Measurements from ENCODE around the gene LY9. TPM values are rescaled to one million over a fixed set of nuclear protein-coding genes. Genes with fewer than 3 reads are reported as not detected.

LY9 gene
- total and polyA plus RNA-seq, 2 experiments from 2014 or later: not detected

- Histone ChIP-seq H3F3A (replicated peaks; ENCODE audit: low read depth) (0 out of 2 replicates have a peak, but pooled peaks cover 3% of the 10 kb centered on the region), H3K27me3 (ENCODE audit: insufficient read depth) (no peaks in the 10 kb centered on the region), H3K36me3 (ENCODE audit: insufficient read depth) (no peaks in the 10 kb centered on the region), H4K20me1 (replicated peaks; ENCODE audit: insufficient read depth) (no peaks in the 10 kb centered on the region), H3K4me2 (no peak overlapping the region), H3K79me2 (replicated peaks; ENCODE audit: insufficient read depth) (no peaks in the 10 kb centered on the region), H3K9me2 (ENCODE audit: insufficient read depth) (peaks cover 19% of the 10 kb centered on the region), H3K27ac (ENCODE audit: low read depth) (no peak overlapping the region), H3K4me3 (no peak overlapping the region), H3K4me1 (ENCODE audit: insufficient read depth) (peaks cover 10% of the 10 kb centered on the region), H2AFZ (0 out of 2 replicates have a peak overlapping the region, but pooled peaks have one; percentile 1)
- Mint-ChIP-seq H3K27me3 (ENCODE audit: insufficient read depth, low read depth, poor library complexity) (peaks cover 3% of the 10 kb centered on the region), H3K9me3 (no peaks in the 10 kb centered on the region; the same call in 2 of the 3 replicates), H3K36me3 (ENCODE audit: low read depth) (no peaks in the 10 kb centered on the region), H3K4me1 (peaks cover 23% of the 10 kb centered on the region; the same call in 2 of the 3 replicates), H3K27ac (no peak overlapping the region), H3K4me3 (no peak overlapping the region)
- no peak for TF ChIP-seq EZH2phosphoT487 (IDR thresholded peaks at IDR 0.05; ENCODE audit: unreplicated experiment)
- no peak for TF ChIP-seq CREB1 (CRISPR knock-in tag; IDR thresholded peaks at IDR 0.05; ENCODE audit: low read depth)
- TF ChIP-seq JUNB (IDR thresholded peaks at IDR 0.05; ENCODE audit: unreplicated experiment): no peak
- no peak for TF ChIP-seq ZNF331 (CRISPR knock-in tag; IDR thresholded peaks at IDR 0.05; ENCODE audit: low read depth)
- TF ChIP-seq POLR2AphosphoS5 (IDR thresholded peaks at IDR 0.05; ENCODE audit: low read depth): no peak
- TF ChIP-seq ZNF114 (CRISPR knock-in tag; IDR thresholded peaks at IDR 0.05): no peak
- no peak for TF ChIP-seq NANOG (IDR thresholded peaks at IDR 0.05; ENCODE audit: borderline replicate concordance)
- no peak for TF ChIP-seq STAT1 (IDR thresholded peaks at IDR 0.05; ENCODE audit: unreplicated experiment)
- TF ChIP-seq, protein P1, sequence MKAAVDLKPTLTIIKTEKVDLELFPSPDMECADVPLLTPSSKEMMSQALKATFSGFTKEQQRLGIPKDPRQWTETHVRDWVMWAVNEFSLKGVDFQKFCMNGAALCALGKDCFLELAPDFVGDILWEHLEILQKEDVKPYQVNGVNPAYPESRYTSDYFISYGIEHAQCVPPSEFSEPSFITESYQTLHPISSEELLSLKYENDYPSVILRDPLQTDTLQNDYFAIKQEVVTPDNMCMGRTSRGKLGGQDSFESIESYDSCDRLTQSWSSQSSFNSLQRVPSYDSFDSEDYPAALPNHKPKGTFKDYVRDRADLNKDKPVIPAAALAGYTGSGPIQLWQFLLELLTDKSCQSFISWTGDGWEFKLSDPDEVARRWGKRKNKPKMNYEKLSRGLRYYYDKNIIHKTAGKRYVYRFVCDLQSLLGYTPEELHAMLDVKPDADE (IDR thresholded peaks at IDR 0.05): no peak
- TF ChIP-seq, protein P2, sequence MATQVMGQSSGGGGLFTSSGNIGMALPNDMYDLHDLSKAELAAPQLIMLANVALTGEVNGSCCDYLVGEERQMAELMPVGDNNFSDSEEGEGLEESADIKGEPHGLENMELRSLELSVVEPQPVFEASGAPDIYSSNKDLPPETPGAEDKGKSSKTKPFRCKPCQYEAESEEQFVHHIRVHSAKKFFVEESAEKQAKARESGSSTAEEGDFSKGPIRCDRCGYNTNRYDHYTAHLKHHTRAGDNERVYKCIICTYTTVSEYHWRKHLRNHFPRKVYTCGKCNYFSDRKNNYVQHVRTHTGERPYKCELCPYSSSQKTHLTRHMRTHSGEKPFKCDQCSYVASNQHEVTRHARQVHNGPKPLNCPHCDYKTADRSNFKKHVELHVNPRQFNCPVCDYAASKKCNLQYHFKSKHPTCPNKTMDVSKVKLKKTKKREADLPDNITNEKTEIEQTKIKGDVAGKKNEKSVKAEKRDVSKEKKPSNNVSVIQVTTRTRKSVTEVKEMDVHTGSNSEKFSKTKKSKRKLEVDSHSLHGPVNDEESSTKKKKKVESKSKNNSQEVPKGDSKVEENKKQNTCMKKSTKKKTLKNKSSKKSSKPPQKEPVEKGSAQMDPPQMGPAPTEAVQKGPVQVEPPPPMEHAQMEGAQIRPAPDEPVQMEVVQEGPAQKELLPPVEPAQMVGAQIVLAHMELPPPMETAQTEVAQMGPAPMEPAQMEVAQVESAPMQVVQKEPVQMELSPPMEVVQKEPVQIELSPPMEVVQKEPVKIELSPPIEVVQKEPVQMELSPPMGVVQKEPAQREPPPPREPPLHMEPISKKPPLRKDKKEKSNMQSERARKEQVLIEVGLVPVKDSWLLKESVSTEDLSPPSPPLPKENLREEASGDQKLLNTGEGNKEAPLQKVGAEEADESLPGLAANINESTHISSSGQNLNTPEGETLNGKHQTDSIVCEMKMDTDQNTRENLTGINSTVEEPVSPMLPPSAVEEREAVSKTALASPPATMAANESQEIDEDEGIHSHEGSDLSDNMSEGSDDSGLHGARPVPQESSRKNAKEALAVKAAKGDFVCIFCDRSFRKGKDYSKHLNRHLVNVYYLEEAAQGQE (IDR thresholded peaks at IDR 0.05; ENCODE audit: unreplicated experiment): no peak
- no peak for TF ChIP-seq CTCF (conservative IDR thresholded peaks at IDR 0.05; ENCODE audit: low read depth in 2 of 2)
- TF ChIP-seq EZH2 (IDR thresholded peaks at IDR 0.05; ENCODE audit: low read depth, unreplicated experiment): no peak
- TF ChIP-seq, protein P3, sequence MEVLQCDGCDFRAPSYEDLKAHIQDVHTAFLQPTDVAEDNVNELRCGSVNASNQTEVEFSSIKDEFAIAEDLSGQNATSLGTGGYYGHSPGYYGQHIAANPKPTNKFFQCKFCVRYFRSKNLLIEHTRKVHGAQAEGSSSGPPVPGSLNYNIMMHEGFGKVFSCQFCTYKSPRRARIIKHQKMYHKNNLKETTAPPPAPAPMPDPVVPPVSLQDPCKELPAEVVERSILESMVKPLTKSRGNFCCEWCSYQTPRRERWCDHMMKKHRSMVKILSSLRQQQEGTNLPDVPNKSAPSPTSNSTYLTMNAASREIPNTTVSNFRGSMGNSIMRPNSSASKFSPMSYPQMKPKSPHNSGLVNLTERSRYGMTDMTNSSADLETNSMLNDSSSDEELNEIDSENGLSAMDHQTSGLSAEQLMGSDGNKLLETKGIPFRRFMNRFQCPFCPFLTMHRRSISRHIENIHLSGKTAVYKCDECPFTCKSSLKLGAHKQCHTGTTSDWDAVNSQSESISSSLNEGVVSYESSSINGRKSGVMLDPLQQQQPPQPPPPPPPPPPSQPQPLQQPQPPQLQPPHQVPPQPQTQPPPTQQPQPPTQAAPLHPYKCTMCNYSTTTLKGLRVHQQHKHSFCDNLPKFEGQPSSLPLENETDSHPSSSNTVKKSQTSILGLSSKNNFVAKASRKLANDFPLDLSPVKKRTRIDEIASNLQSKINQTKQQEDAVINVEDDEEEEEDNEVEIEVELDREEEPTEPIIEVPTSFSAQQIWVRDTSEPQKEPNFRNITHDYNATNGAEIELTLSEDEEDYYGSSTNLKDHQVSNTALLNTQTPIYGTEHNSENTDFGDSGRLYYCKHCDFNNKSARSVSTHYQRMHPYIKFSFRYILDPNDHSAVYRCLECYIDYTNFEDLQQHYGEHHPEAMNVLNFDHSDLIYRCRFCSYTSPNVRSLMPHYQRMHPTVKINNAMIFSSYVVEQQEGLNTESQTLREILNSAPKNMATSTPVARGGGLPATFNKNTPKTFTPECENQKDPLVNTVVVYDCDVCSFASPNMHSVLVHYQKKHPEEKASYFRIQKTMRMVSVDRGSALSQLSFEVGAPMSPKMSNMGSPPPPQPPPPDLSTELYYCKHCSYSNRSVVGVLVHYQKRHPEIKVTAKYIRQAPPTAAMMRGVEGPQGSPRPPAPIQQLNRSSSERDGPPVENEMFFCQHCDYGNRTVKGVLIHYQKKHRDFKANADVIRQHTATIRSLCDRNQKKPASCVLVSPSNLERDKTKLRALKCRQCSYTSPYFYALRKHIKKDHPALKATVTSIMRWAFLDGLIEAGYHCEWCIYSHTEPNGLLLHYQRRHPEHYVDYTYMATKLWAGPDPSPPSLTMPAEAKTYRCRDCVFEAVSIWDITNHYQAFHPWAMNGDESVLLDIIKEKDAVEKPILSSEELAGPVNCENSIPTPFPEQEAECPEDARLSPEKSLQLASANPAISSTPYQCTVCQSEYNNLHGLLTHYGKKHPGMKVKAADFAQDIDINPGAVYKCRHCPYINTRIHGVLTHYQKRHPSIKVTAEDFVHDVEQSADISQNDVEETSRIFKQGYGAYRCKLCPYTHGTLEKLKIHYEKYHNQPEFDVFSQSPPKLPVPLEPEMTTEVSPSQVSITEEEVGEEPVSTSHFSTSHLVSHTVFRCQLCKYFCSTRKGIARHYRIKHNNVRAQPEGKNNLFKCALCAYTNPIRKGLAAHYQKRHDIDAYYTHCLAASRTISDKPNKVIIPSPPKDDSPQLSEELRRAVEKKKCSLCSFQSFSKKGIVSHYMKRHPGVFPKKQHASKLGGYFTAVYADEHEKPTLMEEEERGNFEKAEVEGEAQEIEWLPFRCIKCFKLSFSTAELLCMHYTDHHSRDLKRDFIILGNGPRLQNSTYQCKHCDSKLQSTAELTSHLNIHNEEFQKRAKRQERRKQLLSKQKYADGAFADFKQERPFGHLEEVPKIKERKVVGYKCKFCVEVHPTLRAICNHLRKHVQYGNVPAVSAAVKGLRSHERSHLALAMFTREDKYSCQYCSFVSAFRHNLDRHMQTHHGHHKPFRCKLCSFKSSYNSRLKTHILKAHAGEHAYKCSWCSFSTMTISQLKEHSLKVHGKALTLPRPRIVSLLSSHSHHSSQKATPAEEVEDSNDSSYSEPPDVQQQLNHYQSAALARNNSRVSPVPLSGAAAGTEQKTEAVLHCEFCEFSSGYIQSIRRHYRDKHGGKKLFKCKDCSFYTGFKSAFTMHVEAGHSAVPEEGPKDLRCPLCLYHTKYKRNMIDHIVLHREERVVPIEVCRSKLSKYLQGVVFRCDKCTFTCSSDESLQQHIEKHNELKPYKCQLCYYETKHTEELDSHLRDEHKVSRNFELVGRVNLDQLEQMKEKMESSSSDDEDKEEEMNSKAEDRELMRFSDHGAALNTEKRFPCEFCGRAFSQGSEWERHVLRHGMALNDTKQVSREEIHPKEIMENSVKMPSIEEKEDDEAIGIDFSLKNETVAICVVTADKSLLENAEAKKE (CRISPR knock-in tag; IDR thresholded peaks at IDR 0.05): no peak
- ATAC-seq (no peak), DNase-seq (ENCODE audit: low spot score) (no peak)
Observed at GRCh38 chr1:160747717-160748116, 48.3 kb upstream of the LY9 start.

Data from GM23338 (cell line).